ENCODE measurements around the gene SEMA6B. TPM values are rescaled to one million over a fixed set of nuclear protein-coding genes. Genes with fewer than 3 reads are reported as not detected.

SEMA6B gene
- polyA plus RNA-seq, 1 experiment = 0.66 TPM

GRCh38 chr19:4503132-4503824, 56.2 kb downstream of the SEMA6B start:
- H3K4me3 ChIP-seq (ENCODE audit: low read depth, low read length) = no peak overlapping the region
- no peak for DNase-seq (ENCODE audit: low read depth, low spot score)
- POLR2A ChIA-PET = interaction anchor here (1.4 kb wide), 1 partner anchor 9 kb away, joined by 4 read pairs; no protein-coding TSS in a partner anchor
- no peaks in the 10 kb centered on the region; the same call in 1 of the 2 replicates for H3K9me3 ChIP-seq (ENCODE audit: control insufficient read depth, insufficient read depth, low read length)
- no peaks in the 10 kb centered on the region for H3K27me3 ChIP-seq (ENCODE audit: control insufficient read depth, insufficient read depth, low read length)
- H3K27ac ChIP-seq (ENCODE audit: low read depth, low read length) = no peak overlapping the region
- TF ChIP-seq CTCF (IDR thresholded peaks at IDR 0.05; ENCODE audit: low read depth, low read length) = no peak
- CTCF ChIA-PET = no interaction called here

GRCh38 chr19:4502282-4503131, 57.0 kb downstream of the SEMA6B start:
- Histone ChIP-seq H3K4me3 (ENCODE audit: low read depth, low read length) (no peak overlapping the region), H3K9me3 (ENCODE audit: control insufficient read depth, insufficient read depth, low read length) (no peaks in the 10 kb centered on the region; the same call in 1 of the 2 replicates), H3K27me3 (ENCODE audit: control insufficient read depth, insufficient read depth, low read length) (no peaks in the 10 kb centered on the region), H3K27ac (ENCODE audit: low read depth, low read length) (no peak overlapping the region)
- DNase-seq (ENCODE audit: low read depth, low spot score) = no peak
- ChIA-PET CTCF (no interaction called here), POLR2A (no interaction called here)
- TF ChIP-seq CTCF (IDR thresholded peaks at IDR 0.05; ENCODE audit: low read depth, low read length) = no peak

GRCh38 chr19:4501691-4502090, 57.8 kb downstream of the SEMA6B start:
- no peaks in the 10 kb centered on the region for H3K27me3 ChIP-seq (ENCODE audit: control insufficient read depth, insufficient read depth, low read length)
- POLR2A ChIA-PET = no interaction called here
- H3K4me3 ChIP-seq (ENCODE audit: low read depth, low read length) = no peak overlapping the region
- no peak for TF ChIP-seq CTCF (IDR thresholded peaks at IDR 0.05; ENCODE audit: low read depth, low read length)
- no peaks in the 10 kb centered on the region; the same call in 1 of the 2 replicates for H3K9me3 ChIP-seq (ENCODE audit: control insufficient read depth, insufficient read depth, low read length)
- DNase-seq (ENCODE audit: low read depth, low spot score) = no peak
- H3K27ac ChIP-seq (ENCODE audit: low read depth, low read length) = no peak overlapping the region
- CTCF ChIA-PET = no interaction called here

- Histone ChIP-seq H3K27me3 (ENCODE audit: control insufficient read depth, insufficient read depth, low read length) (no peaks in the 10 kb centered on the region), H3K4me3 (ENCODE audit: low read depth, low read length) (no peak overlapping the region), H3K27ac (ENCODE audit: low read depth, low read length) (no peak overlapping the region), H3K9me3 (ENCODE audit: control insufficient read depth, insufficient read depth, low read length) (no peaks in the 10 kb centered on the region; the same call in 1 of the 2 replicates)
- POLR2A ChIA-PET = interaction anchor here (0.7 kb wide), 1 partner anchor 29 kb away, joined by 6 read pairs; no protein-coding TSS in a partner anchor
- DNase-seq (ENCODE audit: low read depth, low spot score) = no peak
- TF ChIP-seq CTCF (IDR thresholded peaks at IDR 0.05; ENCODE audit: low read depth, low read length) = no peak
- CTCF ChIA-PET = no interaction called here
Measured at GRCh38 chr19:4500841-4501591, 58.5 kb downstream of the SEMA6B start.

Data from AG04450 (cell line).